Fibroblast of lung (primary cell): Measurements from ENCODE around the gene ARHGEF40.

Experiments used
- EZH2 ChIP-seq: IDR thresholded peaks from 2 replicates; pipeline ENCODE4 v1.5.1; 2012; ENCODE audit warnings: low read length, control low read depth, mild to moderate bottlenecking; ENCODE audit errors: missing control alignments
- TF ChIP-seq, protein P1 (sequence below), 2 donors: IDR thresholded peaks in 1 of 2; conservative IDR thresholded peaks in 1 of 2; 1 replicate in 1 of 2; 2 replicates in 1 of 2; pipeline ENCODE4 v1.5.1; 2011 to 2012; ENCODE audit warnings: low read length in 2 of 2, control low read depth in 1 of 2, inconsistent platforms in 1 of 2, low read depth in 1 of 2, mild to moderate bottlenecking in 1 of 2

DNA sequence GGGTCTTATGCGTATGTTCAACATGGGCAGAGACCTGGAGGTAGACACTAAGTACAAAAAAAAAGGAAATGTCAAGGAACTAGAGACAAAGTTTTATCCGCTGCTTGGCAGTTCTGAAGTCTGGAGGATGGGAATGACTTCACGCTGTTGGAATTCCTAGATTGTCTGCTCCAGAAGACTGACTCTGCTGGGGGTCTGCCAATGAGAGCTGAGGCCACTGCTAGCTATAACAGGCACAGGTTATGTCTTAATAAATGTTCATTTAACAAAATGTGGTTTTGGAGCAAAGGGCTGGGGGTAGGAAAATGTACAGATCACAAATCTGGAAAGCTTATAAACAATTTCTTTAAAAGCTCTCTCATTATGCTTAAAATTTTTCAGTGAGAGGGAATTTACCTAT, 6.6 kb upstream of the ARHGEF40 start:
- TF ChIP-seq, protein P1, sequence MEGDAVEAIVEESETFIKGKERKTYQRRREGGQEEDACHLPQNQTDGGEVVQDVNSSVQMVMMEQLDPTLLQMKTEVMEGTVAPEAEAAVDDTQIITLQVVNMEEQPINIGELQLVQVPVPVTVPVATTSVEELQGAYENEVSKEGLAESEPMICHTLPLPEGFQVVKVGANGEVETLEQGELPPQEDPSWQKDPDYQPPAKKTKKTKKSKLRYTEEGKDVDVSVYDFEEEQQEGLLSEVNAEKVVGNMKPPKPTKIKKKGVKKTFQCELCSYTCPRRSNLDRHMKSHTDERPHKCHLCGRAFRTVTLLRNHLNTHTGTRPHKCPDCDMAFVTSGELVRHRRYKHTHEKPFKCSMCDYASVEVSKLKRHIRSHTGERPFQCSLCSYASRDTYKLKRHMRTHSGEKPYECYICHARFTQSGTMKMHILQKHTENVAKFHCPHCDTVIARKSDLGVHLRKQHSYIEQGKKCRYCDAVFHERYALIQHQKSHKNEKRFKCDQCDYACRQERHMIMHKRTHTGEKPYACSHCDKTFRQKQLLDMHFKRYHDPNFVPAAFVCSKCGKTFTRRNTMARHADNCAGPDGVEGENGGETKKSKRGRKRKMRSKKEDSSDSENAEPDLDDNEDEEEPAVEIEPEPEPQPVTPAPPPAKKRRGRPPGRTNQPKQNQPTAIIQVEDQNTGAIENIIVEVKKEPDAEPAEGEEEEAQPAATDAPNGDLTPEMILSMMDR (conservative IDR thresholded peaks at IDR 0.05 in 1 of 2, IDR thresholded peaks at IDR 0.05 in 1 of 2; ENCODE audit: low read depth in 1 of 2, low read length in 2 of 2) = no peak
- TF ChIP-seq EZH2 = no peak
